GM19467 (cell line): ENCODE measurements around the gene BCAP31.
"Not testable (repeated sequence)": the region's sequence is repeated elsewhere in the genome, so short reads cannot be mapped to it uniquely, and the experiment has no call there.

ENCODE experiments used
- ATAC-seq: cut with Tn5 transposase; IDR thresholded peaks from one replicate; pipeline ENCODE4 v1.9.1; 2021; ENCODE audit warnings: mild to moderate bottlenecking, moderate library complexity; ENCODE audit not compliant: unreplicated experiment

Gene BCAP31

DNA sequence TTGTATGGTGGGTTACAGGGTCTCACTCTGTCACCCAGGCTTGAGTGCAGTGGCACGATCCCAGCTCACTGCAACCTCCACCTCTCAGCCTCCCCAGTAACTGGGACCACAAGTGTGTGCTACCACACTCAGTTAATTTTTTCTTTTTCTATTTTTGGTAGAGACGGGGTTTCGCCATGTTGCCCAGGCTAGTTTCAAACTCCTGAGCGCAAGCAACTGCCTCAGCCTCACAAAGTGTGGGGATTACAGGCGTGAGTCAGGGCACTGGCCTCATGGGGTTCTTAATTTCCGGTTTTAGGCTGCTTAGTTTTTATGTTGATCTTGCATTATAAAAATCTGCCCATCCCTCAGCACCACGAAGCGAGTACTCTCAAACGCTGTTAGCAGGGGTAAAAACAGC is 6.7 kb downstream of the BCAP31 start:
- no peak for ATAC-seq

DNA sequence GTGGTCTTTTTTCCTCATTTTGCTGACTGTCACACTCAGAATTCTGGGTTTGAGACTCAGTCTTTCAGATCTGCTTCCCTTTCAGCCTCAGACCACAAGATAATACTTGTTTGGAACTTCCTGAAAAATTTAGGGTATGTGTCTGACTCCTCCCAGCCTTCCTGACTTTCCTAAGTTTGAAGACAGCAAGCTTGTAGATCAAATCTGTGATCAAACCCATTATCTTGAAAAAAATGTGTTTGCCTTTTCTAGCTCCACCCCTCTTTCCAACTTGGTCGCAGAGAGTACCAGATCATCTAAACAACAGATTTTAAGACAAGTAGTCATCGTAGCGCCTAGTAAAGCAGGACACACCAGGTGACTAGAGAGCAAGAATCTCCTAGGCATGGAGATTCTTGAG is 9.9 kb downstream of the BCAP31 start:
- ATAC-seq = no peak

DNA sequence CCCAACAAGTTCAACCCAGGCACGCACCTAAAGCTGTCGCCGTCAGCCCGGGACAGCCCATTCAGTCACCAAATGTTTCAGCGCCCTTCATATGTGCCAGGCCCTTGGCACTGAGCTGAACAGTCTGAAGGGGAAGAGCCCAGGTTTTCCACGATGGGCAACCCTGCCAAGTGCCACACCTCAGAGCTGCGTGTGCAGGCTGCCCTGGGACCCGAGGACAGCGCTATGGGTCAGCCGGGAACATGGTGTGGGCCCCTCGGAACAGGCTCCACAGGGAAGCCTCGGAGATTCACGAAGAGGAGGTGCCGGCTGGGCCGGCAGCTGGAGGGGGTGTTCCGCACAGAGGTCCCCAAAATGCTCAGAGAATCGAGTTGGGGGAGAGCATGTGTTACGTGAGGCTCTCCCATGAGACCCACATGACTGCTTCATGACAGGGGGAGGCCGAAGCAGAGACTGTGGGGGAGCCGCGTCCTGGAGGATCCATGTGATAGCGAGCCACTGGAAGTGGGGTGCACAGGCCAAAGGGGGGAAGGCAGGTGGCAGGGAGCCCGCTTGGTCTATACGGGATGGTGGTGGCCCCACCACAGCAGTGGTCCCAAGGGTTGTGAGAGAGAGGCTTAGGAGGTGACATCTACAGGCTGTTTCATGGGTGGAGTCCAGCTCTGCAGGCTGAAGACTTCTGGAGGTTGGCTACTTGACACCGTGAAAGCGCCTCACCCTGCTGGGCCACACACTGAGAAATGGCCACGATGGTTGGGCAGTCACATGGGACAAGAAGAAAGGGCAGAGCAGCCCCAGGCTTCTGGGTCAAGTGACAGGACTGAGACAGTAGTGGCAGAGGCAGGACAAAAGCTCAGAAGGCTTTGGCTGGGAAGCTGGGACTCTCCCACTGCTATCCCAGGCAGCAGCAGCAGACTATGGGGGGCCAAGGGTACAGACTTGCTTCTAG is 14.2 kb downstream of the BCAP31 start:
- ATAC-seq = no peak

DNA sequence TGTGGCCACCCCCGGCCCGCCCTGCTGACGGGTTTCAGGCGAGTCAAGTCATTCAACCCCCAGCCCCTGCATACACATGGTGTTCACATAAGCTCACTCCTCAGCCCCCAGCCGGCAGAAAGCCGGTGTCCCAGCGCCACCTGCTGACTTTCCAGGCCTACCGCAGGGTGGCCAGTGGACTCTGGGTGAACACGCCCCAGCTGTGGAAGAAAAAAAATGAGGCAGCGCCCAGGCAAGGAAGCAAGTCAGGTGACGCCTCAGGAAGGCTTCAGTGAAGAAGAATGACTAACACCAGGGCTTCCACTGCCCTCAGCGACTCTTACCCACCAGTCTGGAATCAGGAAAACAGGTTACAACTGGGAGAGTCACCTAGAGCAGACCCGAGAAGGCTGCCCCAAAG is 15.8 kb downstream of the BCAP31 start:
- no peak for ATAC-seq

DNA sequence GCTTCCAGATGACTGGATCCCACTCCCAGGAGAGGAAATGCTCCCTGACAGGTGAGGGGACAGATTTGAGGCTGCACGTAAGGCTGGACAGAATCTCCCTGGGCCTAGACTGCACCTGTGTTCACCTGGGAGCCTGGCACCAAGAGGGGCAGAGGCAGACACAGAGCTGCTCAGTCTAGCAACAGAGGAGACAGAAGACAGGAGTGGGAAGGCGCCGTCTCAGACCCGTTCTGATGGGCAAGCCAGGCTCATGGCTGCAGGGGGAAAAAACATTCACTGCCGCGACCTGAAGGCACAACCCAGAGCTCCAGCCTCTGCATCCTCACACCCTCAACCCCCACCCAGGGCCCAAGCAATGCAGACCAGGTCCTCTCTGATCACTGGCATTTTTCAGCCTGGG is 16.8 kb downstream of the BCAP31 start:
- ATAC-seq = no peak

DNA sequence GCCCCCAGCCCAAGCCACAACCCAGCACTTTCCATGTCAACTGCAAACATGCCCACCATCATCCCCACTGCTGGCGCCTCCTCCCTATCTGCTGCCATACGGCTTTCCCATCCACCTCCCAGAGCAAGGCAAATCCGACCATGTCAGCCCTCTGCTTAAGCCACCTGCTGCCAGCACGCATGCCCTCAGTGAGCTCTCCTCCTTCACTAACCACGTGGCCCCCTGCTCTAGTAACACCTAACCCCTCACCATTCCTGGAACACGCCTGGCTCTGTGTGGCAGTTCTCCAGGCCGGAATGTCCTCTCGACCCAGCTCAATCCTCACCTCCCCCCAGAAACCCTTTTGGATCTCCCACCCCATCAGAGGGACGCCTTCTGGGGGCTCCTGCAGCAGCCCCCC is 17.4 kb downstream of the BCAP31 start:
- ATAC-seq = no peak

DNA sequence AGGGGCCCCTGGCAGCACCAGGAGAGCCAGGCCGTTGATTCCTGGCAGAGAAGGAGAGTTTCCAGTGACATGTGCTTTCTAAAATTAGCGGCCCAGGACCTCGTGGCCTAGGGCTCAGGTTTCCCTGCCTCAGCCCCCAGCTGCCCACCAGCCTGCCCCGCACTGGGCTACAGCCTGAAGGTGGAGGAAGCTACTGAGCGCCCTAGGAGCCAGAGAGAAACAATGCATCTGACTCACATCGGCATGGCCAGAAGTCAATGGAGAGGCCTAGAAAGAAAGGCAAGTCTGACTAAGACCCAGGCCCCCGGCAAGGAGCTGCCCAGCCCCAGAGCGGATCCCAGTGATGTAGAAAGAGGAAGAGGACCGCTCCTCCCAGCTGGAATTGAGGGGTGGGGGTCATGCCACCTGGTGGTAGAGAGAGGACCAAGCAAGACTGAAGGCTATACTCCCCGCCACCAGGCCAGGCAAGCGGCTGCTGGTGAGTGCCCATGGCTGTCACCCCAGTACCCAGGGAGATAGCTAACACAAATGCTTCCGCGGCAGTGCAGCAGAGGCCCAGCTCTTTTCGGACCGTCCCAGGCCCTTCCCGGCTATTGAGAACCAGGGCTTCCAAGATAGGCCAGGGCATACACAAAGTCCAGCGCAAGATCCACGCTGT is 18.7 kb downstream of the BCAP31 start:
- not testable (repeated sequence) for ATAC-seq

DNA sequence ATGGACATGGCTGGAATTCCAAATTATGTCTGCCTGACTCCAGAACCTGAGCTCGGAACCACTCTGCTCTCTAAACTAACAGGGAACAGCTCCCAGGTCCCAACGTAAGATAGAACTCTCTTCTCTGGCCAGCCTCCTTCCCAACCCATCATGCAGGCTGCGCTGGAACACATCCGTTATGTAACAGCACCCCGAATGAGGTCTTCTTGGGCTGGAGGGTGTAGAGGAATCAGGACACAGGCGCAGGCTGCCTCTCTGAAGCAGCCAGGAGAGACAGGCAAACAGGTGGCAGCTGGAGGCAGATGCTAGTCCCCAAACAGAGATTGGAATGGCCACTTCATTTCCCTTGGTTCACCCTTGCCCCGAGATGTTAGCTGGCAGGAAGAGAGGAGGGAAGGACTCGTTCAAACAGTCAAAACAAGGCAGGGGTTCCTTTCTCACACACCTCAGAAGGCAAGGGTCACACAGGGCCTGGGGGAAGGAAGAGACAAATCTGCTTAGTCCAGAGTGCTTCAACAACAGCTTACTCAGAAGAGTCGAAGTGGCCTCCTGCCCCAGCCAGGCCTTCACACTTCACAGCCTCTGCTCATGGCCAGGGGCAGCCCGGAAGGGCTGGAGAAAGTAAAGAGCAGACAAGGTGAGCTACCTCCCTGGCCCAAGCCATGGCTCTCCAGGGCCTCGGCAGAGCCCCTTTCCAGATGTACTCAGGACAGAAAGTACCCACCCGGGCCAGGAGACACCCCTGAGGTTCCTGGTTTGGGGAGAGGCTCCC is 19.4 kb downstream of the BCAP31 start:
- not testable (repeated sequence) for ATAC-seq

DNA sequence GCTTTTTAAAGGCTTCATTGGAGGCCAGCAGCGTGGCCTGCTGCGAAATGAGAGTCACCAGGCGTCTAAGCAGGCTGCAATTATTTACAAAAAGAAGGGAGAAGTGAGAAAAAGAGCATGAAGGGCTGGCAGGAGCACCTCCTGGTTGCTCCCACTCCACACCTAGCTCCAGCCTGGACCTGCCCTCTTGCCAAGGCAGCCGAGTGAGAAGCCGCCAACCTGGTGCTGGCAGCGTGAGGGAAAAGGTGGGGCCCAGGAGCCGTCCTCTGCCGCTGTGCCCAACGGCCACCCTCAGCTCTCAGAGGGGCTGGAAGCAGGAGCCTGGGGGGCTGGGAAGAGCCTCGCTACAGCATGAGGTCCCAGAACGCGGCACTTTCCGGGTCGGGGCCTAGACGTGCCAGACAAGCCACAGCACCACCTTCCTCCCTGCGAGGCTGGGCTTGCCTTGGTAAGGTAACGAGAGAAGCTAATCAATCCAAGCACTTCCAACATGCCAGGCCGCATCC is 20.1 kb downstream of the BCAP31 start:
- no peak for ATAC-seq

DNA sequence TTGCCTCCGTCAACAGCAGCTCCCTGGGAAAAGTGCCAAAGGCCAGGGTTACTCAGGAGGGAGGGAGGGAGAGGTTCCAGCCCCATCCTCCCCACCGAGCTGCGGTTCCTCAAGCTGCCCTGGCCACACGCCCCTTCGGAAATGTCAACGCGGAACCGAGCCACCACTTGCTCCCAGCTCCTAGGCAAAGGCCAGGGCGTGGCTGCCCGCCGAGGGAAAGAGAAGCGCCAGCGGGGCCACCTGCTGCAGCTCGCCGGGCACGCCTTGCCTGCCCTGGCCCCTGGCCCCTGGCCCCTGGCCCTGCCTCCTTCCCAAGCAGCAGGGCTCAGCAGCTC is 21.2 kb downstream of the BCAP31 start:
- no peak for ATAC-seq

DNA sequence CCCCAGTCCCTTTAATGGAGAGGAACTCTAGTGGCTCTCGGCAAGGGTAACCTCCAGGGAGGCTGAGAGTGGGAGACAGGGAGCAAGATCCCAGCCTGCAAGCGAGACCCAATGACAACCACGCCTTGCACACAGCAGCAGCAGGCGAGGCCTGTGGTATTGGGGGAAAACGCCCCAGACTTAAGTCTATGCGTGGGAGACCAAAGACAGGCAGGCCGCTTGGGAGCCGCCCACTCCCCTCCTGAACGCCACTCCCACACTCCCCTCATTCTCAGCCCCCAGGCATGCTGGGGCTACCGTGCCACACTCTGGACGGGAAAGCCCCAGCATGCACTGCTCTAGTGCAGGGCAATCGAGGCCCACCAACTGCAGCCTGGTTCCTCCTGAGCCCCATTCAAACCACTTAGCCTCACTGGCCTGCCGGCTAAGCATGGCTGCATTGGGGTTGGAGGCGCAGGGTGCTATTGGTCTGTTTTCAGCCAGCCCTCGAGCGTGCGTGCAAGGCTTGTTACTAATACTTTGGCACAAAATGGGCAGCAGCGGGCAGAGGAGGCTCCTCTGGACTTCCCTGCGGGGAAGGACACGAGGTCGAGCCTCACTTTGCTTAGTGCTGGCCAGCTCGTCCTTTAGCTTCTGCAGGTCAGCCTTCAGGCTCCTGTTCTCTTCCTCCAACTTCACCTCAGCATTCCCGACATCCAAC is 21.7 kb downstream of the BCAP31 start:
- ATAC-seq = no peak

DNA sequence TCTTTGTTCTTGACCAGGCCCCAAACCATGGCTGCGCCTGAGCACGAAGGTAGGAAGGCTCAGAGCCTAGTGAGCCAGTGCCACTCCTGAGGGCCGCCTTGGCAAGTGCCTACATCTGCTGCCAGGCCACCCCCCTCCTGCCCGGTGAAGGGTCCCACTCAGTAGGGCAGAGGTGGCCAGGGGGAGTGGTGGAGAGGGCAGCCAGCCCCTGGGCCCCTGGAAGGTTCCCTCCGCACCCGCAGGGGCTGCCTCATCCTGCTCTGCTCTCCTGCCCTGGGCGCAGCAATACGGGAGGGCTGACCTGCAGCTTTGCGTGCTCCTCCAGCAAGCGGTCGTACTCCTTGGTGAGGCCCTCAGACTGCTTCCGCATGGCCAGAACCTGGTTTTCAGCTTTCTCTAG is 22.5 kb downstream of the BCAP31 start:
- ATAC-seq = no peak

DNA sequence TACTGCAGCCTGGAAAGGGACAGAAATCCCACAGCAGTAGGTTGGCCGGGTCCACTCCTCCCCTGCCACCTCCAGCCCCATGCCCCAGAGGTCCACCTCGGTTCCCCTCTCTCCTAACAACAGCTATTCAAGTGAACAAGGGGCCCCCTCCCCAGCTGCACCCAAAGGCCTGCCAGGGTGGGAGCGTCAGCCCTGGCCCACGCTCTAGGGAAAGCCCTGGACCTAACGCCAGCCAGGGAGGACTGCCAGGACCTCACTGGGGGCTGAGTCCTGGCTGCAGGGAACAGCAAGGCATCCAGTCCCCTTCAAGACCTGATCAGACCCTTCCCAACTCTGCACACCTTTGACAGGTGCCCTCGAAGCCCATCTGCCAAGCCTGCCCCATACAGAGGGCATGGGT is 23.2 kb downstream of the BCAP31 start:
- no peak for ATAC-seq

DNA sequence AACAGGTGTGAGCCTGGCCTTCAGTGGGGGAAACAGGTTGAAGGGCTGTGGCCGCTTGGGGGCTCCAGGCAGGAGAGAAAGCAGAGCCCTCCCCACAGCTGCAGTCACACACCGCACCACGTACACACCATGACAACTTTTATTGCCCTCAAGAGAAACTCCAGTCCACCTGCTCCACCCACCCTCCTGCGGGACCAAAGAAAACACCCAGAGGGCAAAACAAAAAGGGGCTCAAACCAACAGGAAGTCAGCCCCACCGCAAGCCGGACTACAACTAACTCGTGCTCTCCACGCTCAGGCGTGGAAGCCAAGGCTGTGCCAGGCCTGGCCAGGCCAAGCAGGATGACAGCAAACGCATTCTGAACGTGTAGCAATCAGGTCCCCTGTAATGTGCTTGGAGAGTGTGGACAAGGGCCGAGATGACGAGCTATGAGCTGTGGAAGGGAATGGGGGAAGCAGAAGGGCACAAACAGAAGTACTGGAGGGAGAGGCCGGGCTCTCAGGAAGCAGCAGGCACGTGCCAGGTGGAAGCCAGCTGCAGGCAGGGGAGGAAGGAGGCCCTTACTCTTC is 23.7 kb downstream of the BCAP31 start:
- no peak for ATAC-seq

DNA sequence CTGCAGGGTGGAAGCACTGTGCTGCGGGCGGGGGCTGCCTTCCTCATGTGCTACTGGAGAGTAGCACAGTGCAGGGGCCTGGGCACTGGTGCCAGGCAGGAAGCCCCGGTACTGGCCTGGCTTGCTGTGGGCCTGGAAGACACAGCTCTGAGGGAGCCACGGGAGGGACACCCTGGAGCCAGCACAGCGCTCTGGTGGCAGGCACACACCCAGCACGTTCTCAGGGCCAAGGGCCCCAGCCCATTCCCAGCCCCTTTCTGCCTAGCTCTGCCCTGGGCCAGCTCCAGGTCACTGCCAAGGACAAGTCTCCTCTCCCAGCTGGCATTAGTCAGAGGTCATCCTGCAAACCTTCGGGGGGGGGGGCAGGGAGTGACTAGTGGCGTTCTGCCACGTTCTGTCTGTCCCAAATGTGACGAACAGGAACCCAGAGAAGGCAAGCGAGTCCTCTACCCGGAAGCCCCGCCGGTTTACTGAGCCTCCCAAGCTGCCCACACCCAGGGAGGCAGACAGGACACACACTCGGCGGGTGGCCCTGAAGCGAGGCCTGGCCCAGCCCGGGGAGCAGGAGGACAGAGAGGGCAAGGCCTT is 24.3 kb downstream of the BCAP31 start:
- ATAC-seq = not testable (repeated sequence)

DNA sequence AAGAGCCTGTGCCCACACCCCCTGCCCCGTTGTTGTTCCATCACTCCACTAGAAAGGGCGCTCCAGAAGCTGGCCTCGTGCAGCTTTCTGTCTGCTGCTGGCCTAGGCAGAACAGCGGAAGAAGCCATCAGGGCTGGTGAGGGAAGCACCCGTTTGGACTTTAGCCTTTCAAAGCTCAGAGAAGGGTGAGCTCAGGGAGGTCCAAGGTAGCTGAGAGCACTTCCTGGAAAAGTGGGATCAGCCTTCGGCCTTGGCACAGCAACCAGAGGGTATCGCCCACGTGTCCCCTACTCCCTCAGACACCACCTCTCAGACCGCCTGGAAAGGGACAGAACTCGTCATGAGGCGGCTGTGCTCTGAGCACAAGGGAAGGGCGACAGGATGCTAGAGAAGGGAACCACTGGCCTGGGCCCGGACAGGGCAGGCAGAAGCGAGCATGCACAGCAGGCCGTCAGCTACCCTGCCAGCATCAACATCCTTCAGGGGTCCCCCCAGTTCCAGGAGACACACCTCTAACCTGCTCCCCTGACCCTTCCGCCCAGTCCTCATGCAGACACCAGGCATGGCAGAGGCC is 24.9 kb downstream of the BCAP31 start:
- not testable (repeated sequence) for ATAC-seq

DNA sequence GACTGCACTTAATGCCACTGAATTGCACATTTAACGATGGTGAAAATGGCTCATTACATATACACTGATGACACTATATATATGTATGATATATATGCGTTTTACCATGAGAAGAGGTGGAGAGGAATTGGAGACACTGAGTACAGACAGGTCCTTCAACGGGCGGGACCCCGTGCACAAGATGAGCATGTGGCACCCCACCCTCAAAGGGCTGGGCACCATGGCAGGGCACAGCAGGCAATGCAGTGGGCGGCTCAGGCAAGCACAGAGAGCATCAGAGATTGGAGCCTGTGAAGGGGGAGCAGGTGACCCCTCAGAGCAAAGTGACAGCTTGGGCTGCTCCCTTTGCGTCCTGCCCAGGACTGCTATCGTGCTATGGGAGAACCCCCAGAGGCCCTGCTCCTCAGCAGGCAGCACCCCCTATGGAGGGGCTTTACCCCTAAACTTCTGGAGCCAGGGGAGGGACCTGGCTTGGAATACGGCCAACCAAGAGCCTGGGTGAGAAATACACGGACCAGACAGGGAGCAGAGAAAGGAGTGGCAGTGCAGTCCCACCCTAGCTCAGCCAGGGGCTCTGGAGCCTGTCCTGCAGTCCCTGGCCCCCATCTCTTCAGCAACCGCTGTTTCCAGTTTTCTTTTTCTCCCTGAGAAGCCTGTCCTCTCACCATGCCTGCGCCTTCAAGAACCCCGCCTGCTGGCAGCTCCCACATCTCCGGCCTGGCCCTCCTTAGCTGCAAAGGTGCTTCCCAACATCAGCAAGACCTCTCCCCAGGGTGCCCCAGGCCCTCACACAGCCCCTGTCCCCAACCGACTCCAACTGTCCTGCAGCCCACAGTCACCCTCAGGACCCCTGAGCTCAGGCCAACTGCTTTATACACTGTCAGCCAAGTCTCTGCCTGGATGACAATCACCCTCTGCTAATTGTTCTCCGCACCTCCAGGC is 26.0 kb downstream of the BCAP31 start:
- ATAC-seq = no peak

DNA sequence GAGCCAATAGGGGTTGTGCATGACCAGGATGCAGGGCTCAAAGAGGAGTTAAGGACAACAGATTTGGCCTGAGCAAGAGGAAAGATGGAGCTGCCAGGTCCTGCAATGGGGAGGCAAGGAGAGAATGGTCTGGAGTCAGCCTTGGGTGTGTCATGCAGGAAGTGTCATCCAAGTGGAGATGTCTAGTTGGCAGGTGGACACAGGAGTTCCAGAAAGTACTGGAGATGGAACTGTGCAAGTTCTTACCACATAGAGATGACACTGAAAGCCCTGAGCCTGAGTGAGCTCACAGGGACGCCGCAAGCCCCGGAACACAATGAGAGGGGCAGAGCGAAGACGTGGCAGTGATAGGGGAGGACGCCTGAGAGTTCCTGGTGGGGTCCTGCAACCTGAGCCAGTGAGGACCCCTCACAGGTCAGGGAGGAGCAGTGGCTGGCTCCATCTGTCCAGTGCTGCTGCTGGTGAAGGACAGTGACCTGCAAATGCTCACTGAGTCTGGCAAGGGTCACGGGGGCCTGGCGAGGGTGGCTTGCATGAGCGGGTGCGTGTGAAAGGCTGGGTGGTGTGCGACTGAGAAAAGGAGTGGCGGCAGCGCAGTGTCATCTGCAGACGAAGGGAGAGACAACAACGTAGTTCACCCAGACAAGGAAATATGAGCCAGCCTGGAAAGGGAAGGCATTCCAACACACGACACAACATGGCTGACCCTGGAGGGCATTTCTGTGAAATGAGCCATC is 27.0 kb downstream of the BCAP31 start:
- not testable (repeated sequence) for ATAC-seq
